ENCODE results near the gene KDM3B.
"Not testable (repeated sequence)": the region's sequence is repeated elsewhere in the genome, so short reads cannot be mapped to it uniquely, and the experiment has no call there.

Gene KDM3B

GRCh38 chr5:138470322-138471051 is 118.0 kb downstream of the KDM3B start:
- TF ChIP-seq, protein P1, sequence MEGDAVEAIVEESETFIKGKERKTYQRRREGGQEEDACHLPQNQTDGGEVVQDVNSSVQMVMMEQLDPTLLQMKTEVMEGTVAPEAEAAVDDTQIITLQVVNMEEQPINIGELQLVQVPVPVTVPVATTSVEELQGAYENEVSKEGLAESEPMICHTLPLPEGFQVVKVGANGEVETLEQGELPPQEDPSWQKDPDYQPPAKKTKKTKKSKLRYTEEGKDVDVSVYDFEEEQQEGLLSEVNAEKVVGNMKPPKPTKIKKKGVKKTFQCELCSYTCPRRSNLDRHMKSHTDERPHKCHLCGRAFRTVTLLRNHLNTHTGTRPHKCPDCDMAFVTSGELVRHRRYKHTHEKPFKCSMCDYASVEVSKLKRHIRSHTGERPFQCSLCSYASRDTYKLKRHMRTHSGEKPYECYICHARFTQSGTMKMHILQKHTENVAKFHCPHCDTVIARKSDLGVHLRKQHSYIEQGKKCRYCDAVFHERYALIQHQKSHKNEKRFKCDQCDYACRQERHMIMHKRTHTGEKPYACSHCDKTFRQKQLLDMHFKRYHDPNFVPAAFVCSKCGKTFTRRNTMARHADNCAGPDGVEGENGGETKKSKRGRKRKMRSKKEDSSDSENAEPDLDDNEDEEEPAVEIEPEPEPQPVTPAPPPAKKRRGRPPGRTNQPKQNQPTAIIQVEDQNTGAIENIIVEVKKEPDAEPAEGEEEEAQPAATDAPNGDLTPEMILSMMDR (IDR thresholded peaks at IDR 0.05; ENCODE audit: low read depth, low read length) = no peak
- Histone ChIP-seq H3K4me1 (no peaks in the 10 kb centered on the region), H3K27me3 (peaks cover 3% of the 10 kb centered on the region; the same call in 1 of the 2 replicates), H3K9me3 (no peaks in the 10 kb centered on the region), H3K4me3 (ENCODE audit: low read depth, low read length) (no peak overlapping the region), H3K36me3 (peaks cover 18% of the 10 kb centered on the region)
- no peak for DNase-seq

DNA sequence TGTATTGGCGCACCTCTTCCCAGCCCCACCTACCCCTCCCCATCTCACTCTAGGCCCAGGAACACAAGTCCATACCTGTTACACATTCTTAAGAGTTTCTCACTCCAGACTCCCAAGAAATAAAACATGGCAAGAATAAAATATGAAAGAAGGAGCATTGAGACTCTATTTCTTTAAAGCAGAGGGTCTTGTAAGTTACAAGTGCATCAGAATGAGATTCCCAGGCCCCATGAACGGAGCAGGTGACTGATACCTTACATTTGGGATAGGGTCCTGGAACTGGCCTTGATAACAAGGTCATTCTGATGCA is 118.5 kb downstream of the KDM3B start:
- Histone ChIP-seq H3K4me1 (no peaks in the 10 kb centered on the region; the same call in 1 of the 2 replicates), H3K36me3 (peaks cover 18% of the 10 kb centered on the region), H3K27me3 (peaks cover 3% of the 10 kb centered on the region; the same call in 1 of the 2 replicates), H3K9me3 (no peaks in the 10 kb centered on the region), H3K4me3 (ENCODE audit: low read depth, low read length) (no peak overlapping the region)
- no peak for DNase-seq
- TF ChIP-seq, protein P1 (IDR thresholded peaks at IDR 0.05; ENCODE audit: low read depth, low read length) = no peak

DNA sequence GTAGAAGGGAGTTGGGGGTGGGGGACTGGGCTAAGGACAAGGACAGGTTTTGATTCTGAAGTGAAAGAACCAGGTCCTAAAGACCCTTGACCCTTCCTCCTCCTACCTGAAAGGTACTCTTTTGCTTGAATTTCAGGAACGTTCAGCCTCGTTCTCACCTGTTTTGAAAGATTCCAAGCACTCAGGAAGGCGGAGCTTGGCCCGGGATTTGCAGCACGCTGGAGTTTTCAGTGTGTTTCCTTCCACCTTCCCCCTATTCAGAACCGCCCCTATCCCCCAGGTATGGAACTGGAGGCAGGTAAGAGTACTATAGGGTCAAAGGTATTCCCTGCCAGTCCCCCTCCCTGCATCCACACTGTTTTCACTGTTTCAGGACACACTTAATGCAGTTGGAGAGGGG is 119.9 kb downstream of the KDM3B start:
- no peak overlapping the region for H3K4me3 ChIP-seq (ENCODE audit: low read depth, low read length)
- peaks cover 3% of the 10 kb centered on the region; the same call in 1 of the 2 replicates for H3K27me3 ChIP-seq
- H3K4me1 ChIP-seq = peaks cover 8% of the 10 kb centered on the region
- no peaks in the 10 kb centered on the region for H3K9me3 ChIP-seq
- no peak for DNase-seq
- H3K36me3 ChIP-seq = peaks cover 9% of the 10 kb centered on the region
- TF ChIP-seq, protein P1 (IDR thresholded peaks at IDR 0.05; ENCODE audit: low read depth, low read length) = no peak

DNA sequence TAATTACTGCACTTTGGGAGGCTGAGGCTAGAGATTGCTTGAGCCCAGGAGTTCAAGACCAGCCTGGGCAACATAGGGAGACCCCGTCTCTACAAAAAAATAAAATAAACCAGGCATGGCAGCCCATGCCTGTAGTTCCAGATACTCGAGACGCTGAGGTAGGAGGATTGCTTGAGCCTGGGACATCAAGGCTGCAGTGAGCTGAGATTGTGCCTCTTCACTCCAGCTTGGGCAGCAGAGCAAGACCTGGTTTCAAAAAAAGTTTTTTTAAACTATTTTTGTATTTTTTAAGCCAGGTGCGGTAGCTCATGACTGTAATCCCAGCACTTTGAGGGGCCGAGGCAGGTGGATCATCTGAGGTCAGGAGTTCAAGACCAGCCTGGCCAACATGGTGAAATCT is 120.7 kb downstream of the KDM3B start:
- H3K9me3 ChIP-seq; H3K36me3 ChIP-seq; H3K4me1 ChIP-seq; DNase-seq; H3K27me3 ChIP-seq; H3K4me3 ChIP-seq (ENCODE audit: low read depth, low read length): not testable (repeated sequence)

DNA sequence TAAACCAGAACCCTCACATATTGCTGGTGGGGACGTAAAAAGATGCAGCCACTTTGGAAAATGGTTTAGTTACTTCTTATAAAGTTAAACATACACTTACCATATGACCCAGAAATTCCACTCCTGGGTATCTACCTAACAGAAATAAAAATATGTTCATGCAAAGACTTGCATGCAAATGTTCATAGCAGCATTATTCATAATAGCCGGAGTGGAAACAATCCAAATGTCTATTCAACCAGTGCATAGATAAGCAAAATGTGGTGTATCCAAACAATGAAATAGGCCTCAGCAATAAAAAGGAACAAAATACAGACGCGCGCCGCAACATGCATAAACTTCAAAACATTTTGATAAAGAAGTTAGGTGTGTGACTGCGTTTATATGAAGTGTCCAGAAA is 124.4 kb downstream of the KDM3B start:
- Histone ChIP-seq H3K4me1 (peaks cover 8% of the 10 kb centered on the region), H3K36me3 (no peaks in the 10 kb centered on the region), H3K27me3 (no peaks in the 10 kb centered on the region), H3K9me3 (no peaks in the 10 kb centered on the region), H3K4me3 (ENCODE audit: low read depth, low read length) (no peak overlapping the region)
- no peak for DNase-seq
- TF ChIP-seq, protein P1 (IDR thresholded peaks at IDR 0.05; ENCODE audit: low read depth, low read length) = no peak

DNA sequence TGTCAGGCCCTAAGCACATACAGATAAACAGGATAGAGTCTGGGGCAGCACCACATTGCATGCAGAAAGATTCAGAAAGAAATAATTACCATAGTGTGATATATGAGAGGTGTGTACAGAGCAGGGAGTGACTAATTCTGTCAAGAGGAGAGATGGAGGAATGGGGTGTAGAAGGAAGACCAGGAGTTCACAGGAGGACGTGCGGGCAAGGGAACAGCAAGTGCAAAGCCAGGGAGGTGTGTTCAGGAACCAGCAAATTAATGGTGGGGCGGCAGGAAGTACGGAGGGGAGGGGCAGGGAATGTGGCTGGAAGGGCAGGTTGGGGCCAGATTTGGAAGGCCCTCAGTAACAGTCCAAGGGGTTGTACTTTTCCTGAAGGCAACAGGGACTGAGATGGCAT is 130.2 kb downstream of the KDM3B start:
- no peak for DNase-seq

More for the DNA sequence above, 130.2 kb downstream of the KDM3B start:
- TF ChIP-seq, protein P1 (IDR thresholded peaks at IDR 0.05; ENCODE audit: low read depth, low read length) = no peak
- no peaks in the 10 kb centered on the region for H3K27me3 ChIP-seq
- H3K9me3 ChIP-seq = no peaks in the 10 kb centered on the region
- no peaks in the 10 kb centered on the region for H3K4me1 ChIP-seq
- H3K4me3 ChIP-seq (ENCODE audit: low read depth, low read length) = no peak overlapping the region
- H3K36me3 ChIP-seq = no peaks in the 10 kb centered on the region

Data from BE2C (cell line).